Subcutaneous adipose tissue (tissue), 4 donors: ENCODE results near the gene OTULINL. TPM values are rescaled to one million over a fixed set of nuclear protein-coding genes. Genes with fewer than 3 reads are reported as not detected.

ENCODE experiments used
- total RNA-seq, 4 donors: library from RNA; depleted of rRNA; stranded (reverse); fragments of >200 nt; gene quantifications; one replicate each; pipeline ENCODE4 v1.1.0, GENCODE V29; 2016
- TF ChIP-seq, protein P1 (sequence below): fragments of 450-650 bp; IDR thresholded peaks from one replicate; pipeline ENCODE4 v1.5.1; 2016; ENCODE audit warnings: low read depth, mild to moderate bottlenecking, control low read depth, antibody characterized with exemption, moderate library complexity

Gene OTULINL
- total RNA-seq, 4 donors from 2014 or later: 3.2 to 21.6 (median 17.7) TPM

DNA sequence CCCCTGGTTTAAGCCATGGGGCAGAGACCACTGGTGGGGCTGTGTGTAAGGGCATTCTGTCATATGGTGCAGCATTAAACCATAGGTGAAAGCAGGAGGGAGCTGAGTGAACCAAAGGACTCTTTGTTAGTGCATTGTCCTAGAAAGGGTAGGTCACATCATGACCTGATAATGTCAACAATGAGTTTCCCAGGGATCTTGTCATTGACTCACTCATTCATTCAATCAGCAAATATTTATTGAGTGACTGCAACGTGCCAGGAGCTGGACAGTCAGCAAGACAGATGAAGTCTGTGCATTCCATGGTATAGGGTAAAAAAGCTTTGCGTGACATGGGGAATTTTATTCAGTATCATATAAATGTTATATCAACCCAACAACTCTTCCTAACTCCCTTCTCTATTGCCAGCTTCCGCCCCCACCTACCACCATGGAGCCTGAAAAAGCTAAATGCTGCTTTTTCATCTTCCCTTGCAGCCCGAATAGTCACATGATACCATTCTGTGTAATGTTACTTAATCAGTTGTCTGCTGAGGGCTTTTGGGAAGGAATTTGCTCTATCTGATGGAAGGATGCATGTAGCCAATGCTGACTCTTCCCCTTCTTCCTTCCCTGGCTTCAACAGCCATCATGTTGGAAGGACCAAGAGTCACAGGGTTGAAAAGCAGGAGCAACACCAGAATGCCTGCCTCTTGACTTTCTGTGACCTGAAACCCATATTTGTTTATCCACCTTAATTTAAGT lies 11.5 kb upstream of the OTULINL start:
- TF ChIP-seq, protein P1, sequence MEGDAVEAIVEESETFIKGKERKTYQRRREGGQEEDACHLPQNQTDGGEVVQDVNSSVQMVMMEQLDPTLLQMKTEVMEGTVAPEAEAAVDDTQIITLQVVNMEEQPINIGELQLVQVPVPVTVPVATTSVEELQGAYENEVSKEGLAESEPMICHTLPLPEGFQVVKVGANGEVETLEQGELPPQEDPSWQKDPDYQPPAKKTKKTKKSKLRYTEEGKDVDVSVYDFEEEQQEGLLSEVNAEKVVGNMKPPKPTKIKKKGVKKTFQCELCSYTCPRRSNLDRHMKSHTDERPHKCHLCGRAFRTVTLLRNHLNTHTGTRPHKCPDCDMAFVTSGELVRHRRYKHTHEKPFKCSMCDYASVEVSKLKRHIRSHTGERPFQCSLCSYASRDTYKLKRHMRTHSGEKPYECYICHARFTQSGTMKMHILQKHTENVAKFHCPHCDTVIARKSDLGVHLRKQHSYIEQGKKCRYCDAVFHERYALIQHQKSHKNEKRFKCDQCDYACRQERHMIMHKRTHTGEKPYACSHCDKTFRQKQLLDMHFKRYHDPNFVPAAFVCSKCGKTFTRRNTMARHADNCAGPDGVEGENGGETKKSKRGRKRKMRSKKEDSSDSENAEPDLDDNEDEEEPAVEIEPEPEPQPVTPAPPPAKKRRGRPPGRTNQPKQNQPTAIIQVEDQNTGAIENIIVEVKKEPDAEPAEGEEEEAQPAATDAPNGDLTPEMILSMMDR: no peak

DNA sequence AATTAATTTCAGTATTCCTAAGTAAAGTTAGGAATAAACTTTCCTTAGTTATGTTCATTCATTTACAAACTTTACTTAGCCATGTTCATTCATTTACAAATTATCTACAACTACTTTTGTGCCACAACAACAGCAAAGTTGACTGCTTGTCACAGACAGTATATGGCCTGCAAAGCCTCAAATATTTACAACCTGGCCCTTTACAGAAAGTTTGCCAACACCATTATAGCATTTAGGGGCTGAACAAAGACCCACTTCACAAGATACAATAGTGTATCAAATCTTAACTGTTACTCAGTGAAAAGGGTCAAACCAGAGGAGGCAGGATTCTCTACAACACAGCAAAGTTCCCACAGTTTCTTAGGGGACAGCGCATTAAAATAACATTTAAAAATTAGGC lies 9.7 kb upstream of the OTULINL start:
- TF ChIP-seq, protein P1: no peak

DNA sequence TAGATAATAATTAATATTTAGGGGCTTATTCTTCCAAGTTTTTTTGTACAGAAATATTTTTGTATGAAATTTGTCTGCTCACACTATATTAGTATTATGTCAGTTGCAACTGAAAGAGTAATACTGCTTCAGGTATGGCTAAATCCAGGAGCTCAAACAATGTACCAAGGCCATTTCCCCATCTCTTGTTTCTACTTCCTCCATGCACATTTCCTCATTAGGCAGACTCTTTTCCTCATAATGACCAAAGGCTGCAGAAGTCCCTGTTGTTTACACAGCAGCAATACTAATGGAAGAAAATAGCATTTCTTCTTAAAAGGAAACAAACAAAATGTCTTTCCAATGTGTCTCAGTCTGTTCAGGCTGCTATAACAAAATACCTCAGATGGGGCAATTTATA lies 9.2 kb upstream of the OTULINL start:
- TF ChIP-seq, protein P1: no peak

GRCh38 chr5:14572836-14573235 lies 8.8 kb upstream of the OTULINL start:
- TF ChIP-seq, protein P1: no peak

DNA sequence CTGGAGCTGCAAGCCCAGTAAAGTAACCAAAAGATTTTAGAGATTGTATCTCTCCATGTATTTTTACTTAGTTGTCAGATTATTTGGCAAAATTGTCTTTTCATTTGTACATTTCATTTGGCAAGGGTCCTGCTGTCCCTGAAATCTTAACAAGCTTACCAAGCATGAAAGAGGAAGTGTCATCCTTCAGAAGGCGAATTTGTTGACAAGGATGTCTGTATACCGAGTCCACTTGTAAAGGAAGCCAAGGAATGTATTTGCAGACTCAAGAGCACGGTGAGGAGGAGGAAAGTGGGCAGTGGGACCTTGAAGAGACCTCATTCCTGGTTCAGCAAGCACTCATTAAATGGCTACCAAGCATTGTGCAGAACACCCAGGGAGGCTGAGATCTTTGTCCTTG lies 7.5 kb upstream of the OTULINL start:
- TF ChIP-seq, protein P1: no peak

DNA sequence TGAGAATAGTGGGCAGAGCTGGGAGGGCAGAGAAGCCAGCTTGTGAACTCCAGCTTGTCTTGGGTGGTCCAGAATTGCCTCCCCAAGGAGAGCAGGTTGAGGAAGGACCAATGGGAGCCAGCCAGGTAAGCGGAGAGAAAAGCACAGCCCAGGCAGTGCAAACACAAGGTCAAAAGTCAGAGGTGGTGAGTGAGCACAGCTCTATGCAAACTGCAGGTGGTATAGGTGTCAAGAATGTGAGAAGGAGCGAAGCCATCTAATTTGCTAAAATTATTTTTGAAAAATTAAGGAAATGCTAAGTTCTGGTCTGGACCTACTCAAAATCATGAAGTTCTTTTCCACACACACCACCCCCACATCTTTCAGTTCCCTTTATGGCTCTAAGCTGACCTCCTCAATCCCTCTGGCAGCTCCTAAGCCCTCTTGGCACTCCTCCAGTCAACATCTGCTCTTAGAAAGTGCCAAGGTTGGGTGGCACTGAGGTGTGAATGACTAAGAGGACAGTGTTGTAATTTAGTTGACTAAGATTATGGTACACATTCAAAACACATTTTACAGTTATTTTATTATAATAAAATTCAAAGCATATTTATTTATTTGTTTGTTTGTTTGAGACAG lies 6.6 kb upstream of the OTULINL start:
- TF ChIP-seq, protein P1: no peak

DNA sequence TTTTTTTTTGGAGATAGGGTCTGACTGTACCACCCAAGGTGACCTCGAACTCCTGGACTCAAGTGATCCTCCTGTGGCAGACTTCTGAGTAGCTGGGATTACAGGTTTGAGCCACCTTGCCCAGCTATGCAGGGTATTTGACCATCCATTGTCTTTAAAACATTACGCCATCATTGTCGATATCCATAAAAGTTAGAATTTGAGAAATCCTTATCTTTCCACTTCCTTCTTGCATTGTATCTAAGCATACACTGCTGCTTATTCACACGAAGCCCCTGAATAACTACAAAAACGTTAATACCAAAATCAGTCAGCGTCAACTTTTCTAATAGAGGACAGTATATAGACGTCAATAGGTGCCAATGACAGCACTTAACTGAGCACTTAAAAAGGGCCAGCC lies 5.4 kb upstream of the OTULINL start:
- TF ChIP-seq, protein P1: no peak
